HUDEP-2 (cell line): ENCODE data around the gene BTD.
"Not testable (repeated sequence)": the region's sequence is repeated elsewhere in the genome, so short reads cannot be mapped to it uniquely, and the experiment has no call there.

Source experiments
- DNase-seq, 76 experiments: peaks; one replicate each; lab custom pipeline; 2025; ENCODE audit not compliant: unreplicated experiment in 76 of 76; lab: John Stamatoyannopoulos, UW

BTD gene

DNA sequence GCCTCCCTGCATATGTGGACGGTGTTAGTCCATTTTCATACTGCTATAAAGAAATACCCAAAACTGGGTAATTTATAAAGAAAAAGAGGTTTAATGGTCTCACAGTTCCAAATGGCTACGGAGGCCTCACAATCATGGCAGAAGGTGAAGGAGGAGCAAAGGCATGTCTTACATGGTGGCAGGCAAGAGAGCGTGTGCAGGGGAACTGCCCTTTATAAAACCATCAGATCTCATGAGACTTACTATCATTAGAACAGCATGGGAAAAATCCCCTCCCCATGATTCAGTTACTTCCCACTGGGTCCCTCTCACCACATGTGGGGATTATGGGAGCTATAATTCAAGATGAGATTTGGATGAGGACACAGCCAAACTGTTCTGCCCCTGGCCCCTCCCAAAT lies 1.3 kb downstream of the BTD start:
- not testable (repeated sequence) for DNase-seq

DNA sequence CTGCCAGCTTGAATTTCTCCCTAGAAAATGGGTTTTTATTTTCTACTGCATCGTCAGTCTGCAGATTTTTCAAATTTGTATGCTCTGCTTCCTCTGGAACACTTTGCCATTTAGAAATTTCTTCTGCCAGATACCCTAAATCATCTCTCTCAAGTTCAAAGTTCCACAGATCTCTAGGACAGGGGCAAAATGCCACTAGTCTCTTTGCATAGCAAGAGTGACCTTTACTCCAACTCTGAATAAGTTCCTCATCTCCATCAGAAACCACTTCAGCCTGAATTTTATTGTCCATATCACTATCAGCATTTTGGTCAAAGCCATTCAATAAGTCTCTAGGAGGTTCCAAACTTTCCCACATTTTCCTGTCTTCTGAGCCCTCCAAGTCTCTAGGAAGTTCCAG lies 3.0 kb downstream of the BTD start:
- DNase-seq: not testable (repeated sequence)

DNA sequence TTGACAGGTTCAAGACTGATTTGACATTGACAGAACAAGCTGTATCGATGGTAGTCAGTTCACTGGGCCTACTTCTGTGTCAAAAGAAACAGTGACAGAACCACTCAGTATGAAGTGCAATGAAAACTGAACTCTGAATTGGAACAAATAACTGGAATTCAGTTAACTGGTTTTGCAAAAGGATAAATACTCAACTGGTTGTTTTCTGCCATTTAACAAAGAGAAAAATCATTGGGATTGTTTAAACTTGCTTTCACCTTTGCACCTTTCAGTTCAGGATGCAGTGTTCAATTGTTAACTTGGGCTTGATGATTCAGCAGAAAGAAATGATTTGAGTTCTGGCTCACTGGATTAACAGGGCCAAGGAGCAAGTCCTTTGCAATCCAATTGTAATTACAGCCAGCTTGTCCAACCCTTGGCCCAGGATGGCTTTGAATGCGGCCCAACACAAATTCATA lies 4.9 kb downstream of the BTD start:
- DNase-seq: no peak

DNA sequence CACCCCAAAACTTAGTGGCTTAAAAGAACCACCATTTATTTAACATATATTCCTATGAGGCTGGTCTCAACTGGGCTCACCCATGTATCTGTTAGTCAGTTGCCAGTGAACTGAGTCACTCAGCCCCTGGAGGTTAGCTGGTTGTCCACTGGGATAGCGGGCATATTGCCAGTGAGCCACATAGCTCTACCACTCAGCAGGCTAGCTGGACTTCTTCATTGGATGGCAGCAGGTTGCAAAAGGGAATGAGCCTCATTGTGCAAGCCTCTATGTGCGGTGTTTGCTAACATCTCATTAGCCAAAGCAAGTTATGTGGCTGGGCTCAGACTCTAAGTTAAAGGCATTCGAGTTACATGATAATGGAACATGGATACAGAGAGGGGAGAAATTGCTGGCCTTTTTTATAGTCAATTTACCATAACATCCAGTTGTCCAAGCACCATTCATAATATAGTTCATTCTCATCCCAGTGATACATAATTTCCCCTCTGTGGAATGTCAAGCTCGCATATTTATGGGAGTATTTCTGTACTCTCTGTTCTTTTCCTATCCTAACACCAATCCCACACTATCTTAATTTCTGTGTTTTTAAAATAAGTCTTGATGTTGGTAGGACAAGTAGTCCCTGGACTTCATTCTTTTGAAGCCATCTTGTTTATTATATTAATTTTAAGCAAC lies 8.7 kb downstream of the BTD start:
- DNase-seq: peak in 1 of 76 experiments; percentile 8

DNA sequence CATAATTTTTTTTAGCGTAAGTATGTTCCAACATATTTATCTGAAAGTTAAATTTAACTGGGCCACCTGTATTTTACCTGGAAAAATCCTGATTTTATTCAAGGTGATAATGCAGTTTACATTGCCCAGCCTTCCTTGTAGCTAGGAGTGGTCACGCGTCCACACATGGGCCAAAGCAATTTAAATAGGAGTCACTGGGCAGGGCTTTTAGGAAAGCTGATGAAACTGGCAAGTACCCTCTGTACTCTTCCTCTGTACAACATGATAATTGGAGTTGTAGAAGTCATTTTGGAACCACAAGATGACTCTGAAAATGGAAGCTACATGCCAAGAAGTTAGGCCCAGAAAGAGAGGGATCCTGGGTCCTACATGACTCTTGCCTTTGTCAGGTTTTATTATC lies 9.5 kb downstream of the BTD start:
- DNase-seq: no peak

DNA sequence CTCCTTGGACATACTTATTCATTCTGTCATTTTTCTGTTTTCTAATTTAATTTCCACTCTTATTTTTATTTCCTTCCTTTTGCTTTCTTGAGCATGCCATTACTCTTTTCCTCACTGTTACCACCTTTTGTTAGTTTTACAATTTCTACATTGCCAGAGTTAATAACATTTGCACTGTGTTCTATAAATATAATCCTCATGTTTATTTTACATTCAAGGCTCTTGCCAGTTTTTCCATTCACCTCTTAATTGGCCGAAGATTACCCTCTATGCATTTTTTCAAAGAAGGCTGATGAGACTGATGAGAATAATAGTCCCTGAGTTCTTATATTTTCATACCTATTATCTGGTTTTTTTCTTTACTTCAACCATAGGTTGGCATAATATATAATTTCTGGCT lies 10.5 kb downstream of the BTD start:
- DNase-seq: no peak

DNA sequence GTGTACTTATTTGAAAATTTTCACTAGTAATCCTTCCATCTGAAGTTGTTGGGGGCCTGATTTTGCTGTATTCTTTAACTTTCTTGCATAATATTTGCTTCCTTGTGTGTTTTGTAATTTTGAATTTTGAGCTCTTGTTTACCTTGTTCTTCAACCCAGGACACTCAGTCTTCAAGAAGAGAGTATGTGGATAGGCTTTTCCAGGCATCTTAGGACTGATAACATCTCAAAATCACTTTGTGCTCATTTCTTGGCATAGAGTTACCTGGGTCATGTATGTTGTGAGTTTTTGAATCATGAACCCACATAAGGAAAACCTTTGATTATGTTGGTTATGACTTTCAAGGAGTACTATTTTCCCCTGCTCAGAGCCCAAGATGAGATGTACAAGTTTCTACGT lies 13.4 kb downstream of the BTD start:
- DNase-seq: no peak

DNA sequence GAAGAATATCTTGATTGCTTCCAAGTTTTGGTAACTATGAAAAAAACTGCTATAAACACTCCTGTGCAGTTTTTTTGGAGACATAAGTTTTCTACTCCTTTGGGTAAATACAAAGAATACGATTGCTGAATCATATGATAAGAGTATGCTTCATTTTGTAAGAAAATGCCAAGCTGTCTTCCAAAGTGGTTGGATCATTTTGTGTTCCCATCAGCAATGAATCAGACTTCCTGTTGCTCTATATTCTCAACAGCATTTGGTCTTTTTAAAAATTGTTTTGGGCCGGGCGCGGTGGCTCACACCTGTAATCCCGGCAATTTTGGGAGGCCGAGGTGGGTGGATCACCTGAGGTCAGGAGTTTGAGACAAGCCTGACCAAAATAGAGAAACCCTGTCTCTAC lies 14.5 kb downstream of the BTD start:
- no peak for DNase-seq

DNA sequence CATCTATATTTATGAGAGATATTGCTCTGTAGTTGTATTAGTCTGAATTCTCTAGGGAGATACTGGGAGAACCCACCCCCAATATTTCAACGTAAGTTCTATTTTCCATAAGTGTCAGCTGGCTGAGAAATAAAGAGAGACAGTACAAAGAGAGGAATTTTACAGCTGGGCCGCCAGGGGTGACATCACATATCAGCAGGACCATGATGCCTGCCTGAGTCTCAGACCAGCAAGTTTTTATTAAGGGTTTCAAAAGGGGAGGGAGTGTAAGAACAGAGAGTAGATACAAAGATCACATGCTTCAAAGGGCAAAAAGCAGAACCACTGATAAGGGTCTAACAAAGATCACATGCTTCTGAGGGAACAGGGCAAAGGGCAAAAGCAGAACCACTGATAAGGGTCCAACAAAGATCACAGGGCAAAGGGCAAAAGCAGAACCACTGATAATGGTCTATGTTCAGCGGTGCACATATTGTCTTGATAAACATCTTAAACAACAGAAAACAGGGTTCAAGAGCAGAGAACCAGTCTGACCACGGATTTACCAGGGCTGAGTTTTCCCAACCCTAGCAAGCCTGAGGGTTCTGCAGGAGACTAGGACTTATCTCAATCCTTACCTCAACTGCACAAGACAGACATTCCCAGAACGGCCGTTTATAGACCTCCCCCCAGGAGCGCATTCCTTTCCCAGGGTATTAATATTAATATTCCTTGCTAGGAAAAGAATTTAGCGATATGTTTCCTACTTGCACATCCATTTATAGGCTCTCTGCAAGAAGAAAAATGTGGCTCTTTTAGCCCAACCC lies 18.3 kb downstream of the BTD start:
- peak in 4 of 76 experiments; percentile 3 to 44 (median 24) for DNase-seq

DNA sequence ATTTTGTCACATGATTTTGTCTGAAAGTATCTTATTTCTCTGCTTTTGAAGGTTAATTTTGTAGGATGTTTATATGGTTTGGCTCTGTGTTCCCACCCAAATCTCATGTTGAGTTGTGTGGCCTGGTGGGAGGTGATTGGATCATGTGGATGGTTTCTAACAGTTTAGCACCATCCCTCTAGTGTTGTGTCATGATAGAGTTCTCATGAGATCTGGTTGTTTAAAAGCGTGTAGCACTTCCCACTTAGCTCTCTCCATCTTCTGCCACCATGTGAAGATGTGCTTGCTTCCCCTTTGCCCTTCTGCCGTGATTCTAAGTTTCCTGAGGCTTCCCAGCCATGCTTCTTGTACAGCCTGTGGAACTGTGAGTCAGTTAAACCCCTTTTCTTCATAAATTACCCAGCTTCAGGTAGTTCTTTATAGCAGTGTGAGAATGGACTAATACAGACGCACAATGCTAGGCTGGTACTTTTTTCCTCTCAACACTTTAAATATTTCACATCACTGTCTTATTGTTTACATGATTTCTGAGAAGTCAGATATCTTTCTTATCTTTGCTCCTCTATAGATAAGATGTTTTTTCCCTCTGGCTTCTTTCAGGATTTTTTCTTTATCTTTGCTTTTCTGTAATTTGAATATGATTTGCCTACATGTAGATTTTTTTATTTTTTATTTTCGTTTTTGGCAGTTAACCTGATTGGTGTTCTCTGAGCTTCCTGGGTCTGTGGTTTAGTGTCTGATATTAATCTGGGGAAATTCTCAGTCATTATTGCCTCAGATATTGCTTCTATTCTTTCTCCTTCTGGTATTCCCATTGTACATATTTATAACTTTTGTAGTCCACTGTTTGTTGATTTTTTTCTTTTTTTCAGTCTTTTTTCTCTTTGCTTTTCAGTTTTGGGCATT lies 22.2 kb downstream of the BTD start:
- no peak for DNase-seq

DNA sequence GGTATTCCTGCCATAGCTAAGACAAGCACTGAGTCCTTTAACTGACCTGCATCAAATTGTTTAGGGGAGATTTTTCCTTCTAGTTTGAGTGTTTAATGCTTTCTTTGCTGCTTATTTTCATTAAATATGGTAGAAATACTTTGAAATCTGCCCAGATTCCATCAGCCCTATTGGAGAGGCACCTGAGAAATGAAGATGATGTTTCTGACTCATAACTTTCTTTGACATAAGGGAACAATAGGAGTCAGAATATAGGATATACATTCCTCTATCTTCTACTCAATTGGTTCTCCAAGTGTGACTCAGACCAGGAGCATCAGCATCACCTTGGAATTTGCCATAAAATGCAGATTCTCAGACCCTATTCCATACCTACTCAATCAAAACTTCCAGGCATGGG lies 27.4 kb downstream of the BTD start:
- DNase-seq: no peak

DNA sequence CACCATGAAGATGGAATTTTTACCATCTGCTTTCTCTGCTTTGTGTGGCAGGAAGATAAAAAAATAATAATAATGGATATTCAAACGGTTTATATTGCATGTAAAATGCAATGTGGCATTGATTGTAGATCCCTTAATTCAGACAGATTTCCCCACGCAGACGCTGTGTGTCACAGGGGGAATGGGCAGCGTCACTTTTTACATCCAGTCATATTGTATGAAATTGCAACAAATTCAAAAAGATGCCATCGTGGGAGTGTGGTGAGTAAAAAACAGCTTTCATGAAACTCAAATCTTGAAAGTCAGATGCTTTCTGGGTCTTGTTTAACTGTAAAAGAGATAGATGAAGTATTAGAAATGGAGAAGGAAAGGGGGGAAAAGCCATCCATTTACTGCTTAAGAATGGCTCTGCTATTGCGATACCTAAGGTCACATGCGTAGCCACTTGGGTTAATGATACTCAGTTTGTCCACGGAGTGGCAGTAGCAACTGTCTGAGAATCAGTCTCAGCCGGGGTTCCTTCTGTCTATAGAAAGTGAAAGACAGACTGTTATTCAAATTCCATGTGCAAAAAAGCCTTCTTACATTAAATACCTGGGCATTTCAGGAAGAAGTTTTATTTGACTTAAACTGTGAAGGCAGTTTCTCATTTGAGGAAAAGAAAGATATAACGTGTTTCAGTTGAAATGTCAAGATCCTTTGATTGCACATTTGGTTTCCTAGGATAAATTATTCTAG lies 28.5 kb downstream of the BTD start:
- peak in 57 of 76 experiments; percentile 2 to 70 (median 37) for DNase-seq

DNA sequence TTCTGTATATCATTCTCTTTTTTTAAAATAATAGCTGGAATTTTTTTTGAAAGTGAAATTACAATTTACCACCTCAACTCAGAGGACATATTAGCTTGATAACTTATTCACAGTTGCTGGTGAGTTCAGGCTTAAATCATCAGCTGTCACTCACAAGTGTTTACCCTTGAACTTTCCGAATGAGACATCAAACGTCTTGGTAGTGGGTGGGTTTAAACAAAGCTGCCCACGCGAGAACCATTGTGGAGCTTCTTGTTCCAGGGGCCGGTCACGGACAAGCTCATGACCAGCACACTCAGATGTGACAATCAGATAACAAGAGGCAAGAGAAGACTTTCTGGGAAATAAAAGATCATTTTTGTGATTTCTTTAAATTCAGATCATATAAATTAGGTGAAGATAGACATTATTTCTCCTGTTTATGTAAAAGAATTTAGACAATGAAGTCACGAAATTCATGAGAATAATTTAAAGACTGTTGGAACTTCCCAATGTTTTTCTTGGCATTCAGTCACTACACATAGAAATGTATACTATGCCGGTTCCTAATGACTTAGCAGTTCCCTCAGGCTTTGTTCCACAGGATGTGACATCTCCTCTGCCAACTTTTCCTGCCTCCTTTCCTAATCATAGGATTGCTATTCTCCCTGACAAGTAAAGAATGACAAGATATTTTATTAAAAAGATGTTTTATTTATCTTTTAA lies 29.3 kb downstream of the BTD start:
- peak in 8 of 76 experiments; percentile 5 to 28 (median 13) for DNase-seq

DNA sequence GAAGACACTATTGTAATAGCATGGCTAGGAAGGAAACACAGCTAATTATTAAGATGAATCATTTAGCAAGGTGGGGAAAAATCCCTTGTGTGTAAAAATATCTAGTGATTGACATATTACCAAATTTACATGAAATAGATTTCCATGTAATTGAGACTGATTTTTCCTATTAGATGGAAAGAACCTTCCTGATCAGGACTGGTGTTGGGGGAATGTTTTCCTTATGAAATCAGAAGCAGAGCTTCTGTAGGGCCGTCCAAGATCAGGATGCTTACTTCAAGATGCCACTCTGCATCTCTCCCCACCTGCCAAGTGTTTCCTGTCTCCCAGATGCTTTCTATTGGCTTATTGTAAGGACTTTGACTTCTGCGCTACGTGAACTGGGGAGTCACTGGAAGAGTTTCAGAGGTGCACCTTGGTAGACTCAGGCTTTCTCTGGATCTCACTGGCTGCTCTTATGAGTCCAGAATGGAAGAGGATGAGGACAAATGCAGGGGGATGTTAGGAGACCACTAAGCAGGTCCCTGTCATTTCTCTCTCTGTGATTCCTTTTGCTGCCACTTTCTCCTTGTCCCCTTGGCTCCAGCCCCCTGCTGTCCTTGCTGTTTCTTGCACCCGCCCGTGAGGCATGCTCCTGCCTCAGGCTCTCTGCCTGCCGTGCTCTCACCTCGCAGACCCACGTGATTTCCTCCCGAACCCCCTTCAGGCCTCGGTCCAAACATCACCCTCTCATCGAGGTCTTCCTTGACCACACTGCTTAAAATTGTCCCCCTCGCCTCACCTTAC lies 30.1 kb downstream of the BTD start:
- no peak for DNase-seq

DNA sequence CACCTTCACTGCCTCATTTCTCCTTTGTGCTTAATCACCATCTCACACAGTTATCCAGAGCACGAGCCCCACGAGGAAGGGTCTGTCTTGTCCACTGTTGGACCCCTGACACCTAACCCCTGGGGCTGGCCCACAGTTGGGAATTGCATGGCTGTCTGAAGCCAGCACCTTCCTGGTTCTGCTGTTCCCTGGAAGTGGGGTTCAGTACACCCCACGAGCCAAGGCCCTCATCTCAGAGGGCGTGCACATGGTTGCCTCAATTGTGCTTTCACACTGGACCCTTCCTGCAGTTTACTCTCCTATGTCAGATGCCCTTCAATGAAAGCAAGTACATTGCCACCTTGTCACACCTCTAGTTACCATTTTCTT lies 30.7 kb downstream of the BTD start:
- no peak for DNase-seq

DNA sequence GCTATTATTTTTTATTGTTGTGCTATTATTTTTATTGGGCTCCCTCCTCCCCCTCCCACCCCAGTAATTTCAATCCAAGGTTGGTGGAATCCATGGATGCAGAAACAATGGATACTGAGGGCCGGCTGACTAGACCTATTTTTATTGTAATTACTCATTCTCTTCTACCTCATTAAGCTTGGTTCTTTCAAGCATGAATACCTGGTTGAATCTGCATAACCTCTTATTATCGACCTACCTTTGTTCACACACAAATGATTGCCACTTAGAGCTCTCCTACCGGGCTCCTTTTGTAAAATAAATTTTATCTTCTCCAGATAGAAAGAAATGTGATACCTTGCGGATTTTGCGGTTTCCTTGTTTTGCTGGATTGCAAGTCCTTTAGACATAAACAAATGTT lies 31.6 kb downstream of the BTD start:
- no peak for DNase-seq

DNA sequence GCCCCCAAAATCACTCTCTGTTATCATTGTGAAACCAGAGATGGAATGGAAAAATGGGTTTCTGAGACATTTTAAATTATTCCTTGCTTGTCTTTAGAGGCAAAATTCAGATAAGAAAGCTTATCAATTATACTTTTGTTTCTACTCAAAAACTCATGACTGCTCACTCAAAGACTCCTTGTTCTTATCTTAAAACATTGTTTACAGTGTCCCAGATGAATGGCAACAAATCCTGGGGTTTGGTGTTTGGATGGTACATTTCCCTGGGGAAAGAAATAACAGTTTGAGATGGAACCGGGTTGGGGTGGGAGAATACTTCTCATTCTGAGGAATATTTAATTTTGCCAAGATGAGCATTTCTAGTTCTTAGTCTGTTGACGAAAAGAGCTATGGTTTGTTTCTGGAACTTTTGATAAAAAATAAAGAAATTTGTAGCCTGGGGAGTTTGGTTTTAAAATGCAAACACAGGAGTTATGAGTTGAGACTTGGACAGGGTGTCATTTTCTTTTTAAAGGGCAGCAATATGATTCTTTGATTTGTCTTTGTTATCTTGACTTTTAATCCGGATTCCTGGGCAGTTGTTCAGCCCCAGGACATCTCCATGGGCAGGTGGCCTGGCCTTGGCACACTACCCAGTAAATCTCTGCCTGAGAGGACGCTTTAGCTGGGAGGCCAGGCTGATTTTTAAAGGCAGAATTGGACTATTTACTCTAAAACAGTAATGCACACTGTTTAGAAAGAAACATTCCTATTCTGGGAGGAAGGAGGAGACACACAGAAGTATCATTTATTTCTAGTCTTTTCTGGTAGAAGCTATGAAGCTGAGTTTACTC lies 32.4 kb downstream of the BTD start:
- no peak for DNase-seq

DNA sequence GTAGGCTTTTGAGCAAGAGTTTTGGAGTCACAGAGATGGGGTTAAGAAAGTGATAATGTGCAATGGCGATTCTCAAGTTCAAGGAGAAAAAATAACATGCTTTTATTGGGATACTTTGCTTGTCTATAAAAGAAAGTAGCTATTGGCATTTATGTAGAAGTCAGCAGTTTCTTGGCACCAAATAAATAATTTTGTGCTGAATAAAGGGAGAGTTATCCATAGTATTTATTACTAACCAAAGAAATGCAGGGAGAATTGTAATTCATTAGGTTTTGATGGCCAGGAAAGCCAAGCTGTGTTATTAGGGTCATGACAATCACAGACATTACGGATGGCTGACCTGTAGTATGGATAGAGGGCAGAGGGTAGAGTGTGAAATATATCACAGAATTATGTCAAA lies 33.1 kb downstream of the BTD start:
- DNase-seq: no peak
